Measurements from ENCODE around the gene TNFRSF25. TPM values are rescaled to one million over a fixed set of nuclear protein-coding genes. Genes with fewer than 3 reads are reported as not detected.

Gene TNFRSF25
- total RNA-seq, 1 donor from 2014 or later: 26.1 TPM

DNA sequence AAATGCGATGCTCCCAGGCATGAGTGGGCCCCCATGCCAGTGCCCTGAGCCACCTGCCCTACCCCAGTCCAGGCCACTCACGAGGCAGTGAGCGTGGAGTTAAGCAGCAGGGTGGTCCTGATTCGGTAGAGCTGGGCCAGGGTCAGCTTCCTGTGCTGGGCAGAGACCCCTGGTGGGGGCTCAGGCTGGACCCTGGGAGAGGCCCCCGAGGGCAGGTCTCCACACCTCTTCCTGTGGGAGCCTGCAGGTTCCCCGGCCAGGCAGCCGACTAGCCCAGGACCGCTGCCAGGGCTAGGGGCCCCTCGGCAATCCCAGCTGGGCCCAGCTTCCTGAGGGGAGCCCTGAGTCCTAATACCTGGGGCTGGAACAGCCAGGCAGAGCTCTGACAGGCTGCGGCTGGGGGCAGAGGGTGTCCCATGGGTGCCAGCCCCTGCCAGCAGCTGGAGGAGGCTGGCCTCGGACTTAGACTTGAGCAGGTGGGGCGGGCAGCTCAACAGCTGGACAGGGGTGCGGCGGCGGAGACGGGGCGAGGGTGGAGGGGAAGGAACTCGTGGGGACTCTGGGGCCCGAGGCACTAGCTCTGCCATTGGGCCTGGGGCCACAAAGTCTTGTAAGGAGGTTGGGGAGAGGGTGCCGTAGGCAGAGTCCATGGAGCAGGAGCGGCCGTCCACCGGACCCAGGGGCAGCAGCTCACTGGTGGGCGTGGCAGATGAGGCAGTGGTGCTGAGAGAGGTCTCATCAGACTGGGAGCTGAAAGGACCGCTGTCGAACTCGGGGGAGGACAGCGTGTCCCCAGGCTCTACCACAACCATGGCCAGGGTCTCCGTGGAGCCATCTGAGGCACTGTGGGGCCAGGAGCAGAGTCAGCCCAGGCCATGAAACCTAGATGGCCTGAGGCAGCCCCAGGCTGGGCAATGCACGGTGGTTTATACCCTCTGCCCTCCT is 2.0 kb upstream of the TNFRSF25 start:
- TF ChIP-seq, protein P1, sequence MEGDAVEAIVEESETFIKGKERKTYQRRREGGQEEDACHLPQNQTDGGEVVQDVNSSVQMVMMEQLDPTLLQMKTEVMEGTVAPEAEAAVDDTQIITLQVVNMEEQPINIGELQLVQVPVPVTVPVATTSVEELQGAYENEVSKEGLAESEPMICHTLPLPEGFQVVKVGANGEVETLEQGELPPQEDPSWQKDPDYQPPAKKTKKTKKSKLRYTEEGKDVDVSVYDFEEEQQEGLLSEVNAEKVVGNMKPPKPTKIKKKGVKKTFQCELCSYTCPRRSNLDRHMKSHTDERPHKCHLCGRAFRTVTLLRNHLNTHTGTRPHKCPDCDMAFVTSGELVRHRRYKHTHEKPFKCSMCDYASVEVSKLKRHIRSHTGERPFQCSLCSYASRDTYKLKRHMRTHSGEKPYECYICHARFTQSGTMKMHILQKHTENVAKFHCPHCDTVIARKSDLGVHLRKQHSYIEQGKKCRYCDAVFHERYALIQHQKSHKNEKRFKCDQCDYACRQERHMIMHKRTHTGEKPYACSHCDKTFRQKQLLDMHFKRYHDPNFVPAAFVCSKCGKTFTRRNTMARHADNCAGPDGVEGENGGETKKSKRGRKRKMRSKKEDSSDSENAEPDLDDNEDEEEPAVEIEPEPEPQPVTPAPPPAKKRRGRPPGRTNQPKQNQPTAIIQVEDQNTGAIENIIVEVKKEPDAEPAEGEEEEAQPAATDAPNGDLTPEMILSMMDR (conservative IDR thresholded peaks at IDR 0.05): no peak
- no peak overlapping the region for H3K27ac Mint-ChIP-seq (ENCODE audit: unreplicated experiment)
- H3K36me3 Mint-ChIP-seq (ENCODE audit: low read depth): peaks cover 2% of the 10 kb centered on the region
- H3K9me3 Mint-ChIP-seq: no peaks in the 10 kb centered on the region
- H3K4me1 Mint-ChIP-seq: peaks cover 4% of the 10 kb centered on the region
- no peak for DNase-seq (ENCODE audit: low read depth, low spot score)
- H3K27me3 Mint-ChIP-seq (ENCODE audit: low read depth): no peaks in the 10 kb centered on the region
- H3K4me3 Mint-ChIP-seq: no peak overlapping the region

DNA sequence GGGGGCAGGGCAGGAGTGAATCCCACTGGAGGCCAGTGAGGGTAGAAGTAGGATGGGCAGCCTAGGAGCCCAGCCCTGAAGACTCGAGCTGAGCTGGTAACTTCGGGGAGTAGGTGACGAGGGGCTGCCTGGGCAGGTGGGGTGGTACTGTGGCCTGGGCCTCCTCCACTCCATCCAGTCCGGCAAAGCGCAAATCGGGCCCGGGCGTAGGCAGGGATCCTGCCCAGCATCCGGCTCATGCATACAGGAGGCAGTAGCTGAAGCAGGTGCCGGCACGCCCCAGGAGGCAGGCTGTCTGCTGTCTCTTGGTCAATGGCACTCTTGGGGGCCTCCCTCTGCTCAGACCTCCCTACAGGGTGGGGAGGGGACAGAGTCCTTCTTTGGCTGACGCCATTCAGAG is 1.3 kb upstream of the TNFRSF25 start:
- TF ChIP-seq, protein P1 (conservative IDR thresholded peaks at IDR 0.05): no peak
- Mint-ChIP-seq H3K4me1 (peaks cover 4% of the 10 kb centered on the region), H3K36me3 (ENCODE audit: low read depth) (peaks cover 5% of the 10 kb centered on the region), H3K27me3 (ENCODE audit: low read depth) (no peaks in the 10 kb centered on the region), H3K4me3 (no peak overlapping the region), H3K9me3 (no peaks in the 10 kb centered on the region), H3K27ac (ENCODE audit: unreplicated experiment) (no peak overlapping the region)
- DNase-seq (ENCODE audit: low read depth, low spot score): no peak

DNA sequence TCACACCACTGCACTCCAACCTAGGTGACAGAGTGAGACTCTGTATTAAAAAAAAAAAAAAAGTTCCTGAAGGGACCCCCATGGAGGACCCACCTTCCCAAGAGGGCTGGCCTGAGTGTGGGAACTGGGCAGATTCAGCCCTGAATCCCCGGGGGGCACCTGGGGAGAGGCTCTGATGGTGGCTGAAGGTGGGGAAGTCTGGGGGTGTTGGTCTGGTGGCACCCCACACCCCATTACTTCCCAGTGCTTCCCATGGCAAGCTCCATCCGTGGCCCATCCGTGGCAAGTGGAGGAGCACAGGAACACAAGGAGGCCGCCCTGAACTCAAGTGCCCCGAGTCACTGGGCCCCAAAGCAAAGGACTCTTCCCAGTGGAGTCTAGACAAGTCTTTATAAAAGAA is 778 bp upstream of the TNFRSF25 start:
- H3K27ac Mint-ChIP-seq (ENCODE audit: unreplicated experiment): no peak overlapping the region
- no peak for DNase-seq (ENCODE audit: low read depth, low spot score)
- H3K4me3 Mint-ChIP-seq: no peak overlapping the region
- no peaks in the 10 kb centered on the region for H3K27me3 Mint-ChIP-seq (ENCODE audit: low read depth)
- H3K9me3 Mint-ChIP-seq: no peaks in the 10 kb centered on the region
- TF ChIP-seq, protein P1 (conservative IDR thresholded peaks at IDR 0.05): no peak
- H3K4me1 Mint-ChIP-seq: peaks cover 4% of the 10 kb centered on the region
- peaks cover 5% of the 10 kb centered on the region for H3K36me3 Mint-ChIP-seq (ENCODE audit: low read depth)

DNA sequence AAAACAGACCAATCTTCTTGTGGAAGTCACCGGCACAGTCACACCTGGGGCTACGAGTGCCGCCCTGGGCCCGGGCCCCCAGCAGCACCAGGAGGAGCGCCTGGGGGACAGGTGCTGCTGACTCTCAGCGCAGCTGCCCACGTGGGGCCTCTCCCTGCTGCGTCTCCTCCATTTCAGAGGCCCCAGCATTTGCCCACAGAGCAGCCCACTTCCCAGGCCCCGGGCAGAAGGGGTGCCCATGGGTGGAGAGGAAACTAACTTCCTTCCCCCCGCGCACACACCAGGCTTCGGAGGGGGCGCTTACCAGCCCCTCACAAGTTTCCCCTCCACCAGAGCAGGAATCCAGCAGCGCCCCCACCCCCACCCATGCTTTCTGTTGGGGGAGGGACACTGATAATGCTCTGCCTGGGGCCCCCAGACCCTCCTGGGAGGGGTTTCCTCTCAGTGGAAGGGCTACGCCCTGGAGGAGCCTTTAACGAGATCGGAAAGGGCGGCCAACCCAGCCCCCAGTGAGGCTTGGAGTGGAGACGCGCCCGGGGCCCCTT is 440 bp downstream of the TNFRSF25 start:
- TF ChIP-seq, protein P1 (conservative IDR thresholded peaks at IDR 0.05): no peak
- Mint-ChIP-seq H3K36me3 (ENCODE audit: low read depth) (peaks cover 5% of the 10 kb centered on the region), H3K27me3 (ENCODE audit: low read depth) (no peaks in the 10 kb centered on the region), H3K9me3 (no peaks in the 10 kb centered on the region), H3K4me3 (no peak overlapping the region), H3K4me1 (peaks cover 4% of the 10 kb centered on the region), H3K27ac (ENCODE audit: unreplicated experiment) (no peak overlapping the region)
- DNase-seq (ENCODE audit: low read depth, low spot score): no peak

DNA sequence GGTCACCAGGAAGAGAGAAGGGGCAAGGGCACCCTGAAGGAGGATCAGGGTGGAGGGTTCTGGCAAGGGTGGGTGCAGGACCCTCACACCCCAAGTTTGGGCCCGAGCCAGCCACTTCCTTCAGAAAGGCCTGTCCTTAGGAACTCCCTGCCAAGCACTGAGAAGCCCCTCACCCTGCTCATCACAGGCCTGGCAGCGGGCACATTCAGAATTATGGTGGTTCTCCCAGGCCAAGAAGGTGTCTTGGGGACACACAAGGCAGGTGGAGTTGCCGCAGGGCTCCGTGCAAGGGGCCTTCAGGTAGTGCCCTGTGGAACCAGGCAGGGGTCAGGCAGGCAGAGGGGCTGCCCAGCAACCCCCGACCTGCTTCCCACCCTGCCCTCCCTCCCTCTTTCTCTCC is 1.1 kb downstream of the TNFRSF25 start:
- H3K27ac Mint-ChIP-seq (ENCODE audit: unreplicated experiment): no peak overlapping the region
- H3K27me3 Mint-ChIP-seq (ENCODE audit: low read depth): no peaks in the 10 kb centered on the region
- H3K4me1 Mint-ChIP-seq: peaks cover 4% of the 10 kb centered on the region
- TF ChIP-seq, protein P1 (conservative IDR thresholded peaks at IDR 0.05): no peak
- no peak for DNase-seq (ENCODE audit: low read depth, low spot score)
- H3K9me3 Mint-ChIP-seq: no peaks in the 10 kb centered on the region
- H3K36me3 Mint-ChIP-seq (ENCODE audit: low read depth): peaks cover 5% of the 10 kb centered on the region
- no peak overlapping the region for H3K4me3 Mint-ChIP-seq

Data from neural crest cell (in vitro differentiated cells).